ENCODE data around the gene IQCM. TPM values are rescaled to one million over a fixed set of nuclear protein-coding genes. Genes with fewer than 3 reads are reported as not detected.

IQCM gene
- total RNA-seq, 1 donor from 2014 or later = not detected

DNA sequence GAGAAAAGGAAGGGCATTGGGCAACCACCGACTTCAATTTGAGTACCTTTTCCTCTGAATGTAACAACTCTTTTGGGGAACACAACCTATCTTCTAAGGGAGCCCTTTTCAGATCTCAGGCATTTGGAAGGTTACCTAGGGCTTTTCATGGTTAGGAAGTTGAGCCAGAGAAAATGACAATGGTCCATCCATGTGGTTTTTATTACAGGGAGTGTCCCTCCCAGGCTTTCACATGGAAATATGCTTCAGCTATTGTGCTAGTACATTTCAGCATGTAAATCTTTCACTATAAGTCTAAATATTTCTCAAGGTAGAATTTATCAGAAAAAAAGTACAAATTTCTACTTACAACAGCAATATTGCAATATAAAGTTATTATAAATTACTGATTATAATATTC lies 259.8 kb downstream of the IQCM start:
- Histone ChIP-seq H3K36me3 (ENCODE audit: control insufficient read depth, insufficient read depth, low read length) (no peaks in the 10 kb centered on the region), H3K27me3 (ENCODE audit: control insufficient read depth, insufficient read depth, low read length) (no peaks in the 10 kb centered on the region), H3K4me3 (ENCODE audit: low read depth, low read length) (no peak overlapping the region)
- TF ChIP-seq, protein P1, sequence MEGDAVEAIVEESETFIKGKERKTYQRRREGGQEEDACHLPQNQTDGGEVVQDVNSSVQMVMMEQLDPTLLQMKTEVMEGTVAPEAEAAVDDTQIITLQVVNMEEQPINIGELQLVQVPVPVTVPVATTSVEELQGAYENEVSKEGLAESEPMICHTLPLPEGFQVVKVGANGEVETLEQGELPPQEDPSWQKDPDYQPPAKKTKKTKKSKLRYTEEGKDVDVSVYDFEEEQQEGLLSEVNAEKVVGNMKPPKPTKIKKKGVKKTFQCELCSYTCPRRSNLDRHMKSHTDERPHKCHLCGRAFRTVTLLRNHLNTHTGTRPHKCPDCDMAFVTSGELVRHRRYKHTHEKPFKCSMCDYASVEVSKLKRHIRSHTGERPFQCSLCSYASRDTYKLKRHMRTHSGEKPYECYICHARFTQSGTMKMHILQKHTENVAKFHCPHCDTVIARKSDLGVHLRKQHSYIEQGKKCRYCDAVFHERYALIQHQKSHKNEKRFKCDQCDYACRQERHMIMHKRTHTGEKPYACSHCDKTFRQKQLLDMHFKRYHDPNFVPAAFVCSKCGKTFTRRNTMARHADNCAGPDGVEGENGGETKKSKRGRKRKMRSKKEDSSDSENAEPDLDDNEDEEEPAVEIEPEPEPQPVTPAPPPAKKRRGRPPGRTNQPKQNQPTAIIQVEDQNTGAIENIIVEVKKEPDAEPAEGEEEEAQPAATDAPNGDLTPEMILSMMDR (IDR thresholded peaks at IDR 0.05; ENCODE audit: insufficient read depth, low read length, poor library complexity, severe bottlenecking) = no peak
- DNase-seq (ENCODE audit: low read depth) = no peak

DNA sequence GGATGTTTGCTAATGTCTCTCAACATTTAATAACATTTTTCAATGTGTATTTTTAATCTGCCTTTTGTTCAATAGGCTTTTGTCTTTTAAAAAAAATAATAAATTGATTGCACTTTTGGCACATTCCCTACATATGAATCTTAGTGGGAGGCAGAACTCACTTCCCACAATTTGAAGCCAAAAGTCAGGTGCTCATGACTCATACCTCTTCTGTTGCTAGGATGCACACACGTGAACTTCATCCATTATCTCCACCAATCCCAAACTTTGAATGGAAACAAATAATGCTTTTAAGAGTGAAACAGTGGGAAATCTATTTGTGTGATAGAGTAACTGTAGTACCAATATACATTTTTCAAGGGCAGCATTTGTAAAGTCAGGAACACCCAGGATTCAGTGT lies 260.5 kb downstream of the IQCM start:
- TF ChIP-seq, protein P1 (IDR thresholded peaks at IDR 0.05; ENCODE audit: insufficient read depth, low read length, poor library complexity, severe bottlenecking) = no peak
- H3K36me3 ChIP-seq (ENCODE audit: control insufficient read depth, insufficient read depth, low read length) = no peaks in the 10 kb centered on the region
- no peak overlapping the region for H3K4me3 ChIP-seq (ENCODE audit: low read depth, low read length)
- peak; percentile 44 for DNase-seq (ENCODE audit: low read depth)
- H3K27me3 ChIP-seq (ENCODE audit: control insufficient read depth, insufficient read depth, low read length) = no peaks in the 10 kb centered on the region

- DNase-seq (ENCODE audit: low read depth) = peak; percentile 10
- TF ChIP-seq, protein P1 (IDR thresholded peaks at IDR 0.05; ENCODE audit: insufficient read depth, low read length, poor library complexity, severe bottlenecking) = no peak
- no peaks in the 10 kb centered on the region for H3K36me3 ChIP-seq (ENCODE audit: control insufficient read depth, insufficient read depth, low read length)
- no peak overlapping the region for H3K4me3 ChIP-seq (ENCODE audit: low read depth, low read length)
- no peaks in the 10 kb centered on the region for H3K27me3 ChIP-seq (ENCODE audit: control insufficient read depth, insufficient read depth, low read length)
These were observed 261.6 kb downstream of the IQCM start for GRCh38 chr4:149553959-149554520.

GRCh38 chr4:149552601-149553000 lies 263.0 kb downstream of the IQCM start:
- Histone ChIP-seq H3K4me3 (ENCODE audit: low read depth, low read length) (no peak overlapping the region), H3K36me3 (ENCODE audit: control insufficient read depth, insufficient read depth, low read length) (no peaks in the 10 kb centered on the region), H3K27me3 (ENCODE audit: control insufficient read depth, insufficient read depth, low read length) (no peaks in the 10 kb centered on the region)
- TF ChIP-seq, protein P1 (IDR thresholded peaks at IDR 0.05; ENCODE audit: insufficient read depth, low read length, poor library complexity, severe bottlenecking) = no peak
- DNase-seq (ENCODE audit: low read depth) = no peak

DNA sequence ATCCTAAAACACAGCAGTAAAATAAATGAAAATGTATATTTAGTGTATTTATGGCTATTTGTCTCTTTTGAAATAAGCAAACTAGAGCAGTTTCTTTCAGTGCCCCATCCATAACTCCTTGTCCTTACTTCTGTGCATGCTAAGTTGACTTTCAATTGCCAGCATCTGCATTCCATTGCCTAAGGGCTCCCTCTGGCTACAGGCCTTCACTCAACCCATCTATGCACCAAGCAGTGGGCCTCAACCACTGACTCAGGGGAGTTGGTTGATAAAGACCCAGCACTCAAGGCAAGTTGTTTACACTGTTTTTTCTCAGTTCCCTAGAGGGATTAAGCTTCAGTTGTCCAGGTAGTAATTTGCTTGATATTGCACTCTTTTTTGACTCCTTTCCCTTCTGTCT lies 265.7 kb downstream of the IQCM start:
- no peak overlapping the region for H3K4me3 ChIP-seq (ENCODE audit: low read depth, low read length)
- no peaks in the 10 kb centered on the region for H3K27me3 ChIP-seq (ENCODE audit: control insufficient read depth, insufficient read depth, low read length)
- TF ChIP-seq, protein P1 (IDR thresholded peaks at IDR 0.05; ENCODE audit: insufficient read depth, low read length, poor library complexity, severe bottlenecking) = peak; percentile 18
- DNase-seq (ENCODE audit: low read depth) = no peak
- no peaks in the 10 kb centered on the region for H3K36me3 ChIP-seq (ENCODE audit: control insufficient read depth, insufficient read depth, low read length)

- Histone ChIP-seq H3K27me3 (ENCODE audit: control insufficient read depth, insufficient read depth, low read length) (no peaks in the 10 kb centered on the region), H3K4me3 (ENCODE audit: low read depth, low read length) (no peak overlapping the region), H3K36me3 (ENCODE audit: control insufficient read depth, insufficient read depth, low read length) (no peaks in the 10 kb centered on the region)
- TF ChIP-seq, protein P1 (IDR thresholded peaks at IDR 0.05; ENCODE audit: insufficient read depth, low read length, poor library complexity, severe bottlenecking) = no peak
- no peak for DNase-seq (ENCODE audit: low read depth)
These were observed 280.9 kb downstream of the IQCM start for GRCh38 chr4:149534779-149535178.

Data from kidney epithelial cell (primary cell).